GM10248 (cell line): Measurements from ENCODE around the gene COL13A1.

Experiments used
- CTCF ChIA-PET: fragments of 300-600 bp; sonication (Branson Sonifier 250); formaldehyde crosslinking; extraction: SDS; loops from one replicate; lab custom pipeline; 2021; ENCODE audit warnings: antibody characterized with exemption; lab: Yijun Ruan, JAX
- POLR2A ChIA-PET: fragments of 350-650 bp; sonication (Branson Sonifier 250); formaldehyde crosslinking; extraction: SDS; loops from one replicate; lab custom pipeline; 2020; ENCODE audit warnings: antibody characterized with exemption; lab: Yijun Ruan, JAX
- DNase-seq: peaks from one replicate; pipeline ENCODE4 v3.0.0; 2012; ENCODE audit errors: extremely low spot score
- TF ChIP-seq, protein P1 (sequence below): IDR thresholded peaks from 2 replicates; pipeline ENCODE4 v1.5.1; 2012; ENCODE audit warnings: mild to moderate bottlenecking, low read depth; ENCODE audit errors: extremely low read depth, missing control alignments, control extremely low read depth

The COL13A1 gene

DNA sequence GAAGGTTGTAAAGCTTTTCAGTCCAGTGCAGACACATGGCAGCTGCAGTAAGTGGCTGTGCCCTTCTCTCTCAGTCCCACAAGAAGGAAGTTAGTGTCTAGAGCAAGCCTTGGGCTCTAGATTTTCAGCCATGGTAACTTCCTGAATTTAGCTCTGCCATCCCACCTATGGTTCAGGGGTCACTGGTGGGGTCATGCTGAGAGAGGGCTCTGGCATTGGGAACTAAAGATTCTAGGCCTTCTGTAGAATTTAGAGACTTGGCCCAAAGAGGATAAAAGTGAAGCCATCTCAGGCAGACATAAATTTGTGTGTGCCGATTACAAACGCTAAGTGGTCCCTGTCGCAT is 113.5 kb downstream of the COL13A1 start:
- POLR2A ChIA-PET: no interaction called here
- TF ChIP-seq, protein P1, sequence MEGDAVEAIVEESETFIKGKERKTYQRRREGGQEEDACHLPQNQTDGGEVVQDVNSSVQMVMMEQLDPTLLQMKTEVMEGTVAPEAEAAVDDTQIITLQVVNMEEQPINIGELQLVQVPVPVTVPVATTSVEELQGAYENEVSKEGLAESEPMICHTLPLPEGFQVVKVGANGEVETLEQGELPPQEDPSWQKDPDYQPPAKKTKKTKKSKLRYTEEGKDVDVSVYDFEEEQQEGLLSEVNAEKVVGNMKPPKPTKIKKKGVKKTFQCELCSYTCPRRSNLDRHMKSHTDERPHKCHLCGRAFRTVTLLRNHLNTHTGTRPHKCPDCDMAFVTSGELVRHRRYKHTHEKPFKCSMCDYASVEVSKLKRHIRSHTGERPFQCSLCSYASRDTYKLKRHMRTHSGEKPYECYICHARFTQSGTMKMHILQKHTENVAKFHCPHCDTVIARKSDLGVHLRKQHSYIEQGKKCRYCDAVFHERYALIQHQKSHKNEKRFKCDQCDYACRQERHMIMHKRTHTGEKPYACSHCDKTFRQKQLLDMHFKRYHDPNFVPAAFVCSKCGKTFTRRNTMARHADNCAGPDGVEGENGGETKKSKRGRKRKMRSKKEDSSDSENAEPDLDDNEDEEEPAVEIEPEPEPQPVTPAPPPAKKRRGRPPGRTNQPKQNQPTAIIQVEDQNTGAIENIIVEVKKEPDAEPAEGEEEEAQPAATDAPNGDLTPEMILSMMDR: no peak
- CTCF ChIA-PET: interaction anchor here (0.7 to 3.5 kb wide), 41 partner anchors 8 to 467 kb away, joined by 3 to 29 read pairs (median 4); partner anchors contain the start of gene NEUROG3
- no peak for DNase-seq

- ChIA-PET POLR2A (no interaction called here), CTCF (interaction anchor here (1.1 to 3.5 kb wide), 7 partner anchors 12 to 401 kb away, joined by 3 to 29 read pairs (median 16); no protein-coding TSS in a partner anchor)
- TF ChIP-seq, protein P1: no peak
- no peak for DNase-seq
These were observed 114.4 kb downstream of the COL13A1 start for GRCh38 chr10:69916118-69916517.

DNA sequence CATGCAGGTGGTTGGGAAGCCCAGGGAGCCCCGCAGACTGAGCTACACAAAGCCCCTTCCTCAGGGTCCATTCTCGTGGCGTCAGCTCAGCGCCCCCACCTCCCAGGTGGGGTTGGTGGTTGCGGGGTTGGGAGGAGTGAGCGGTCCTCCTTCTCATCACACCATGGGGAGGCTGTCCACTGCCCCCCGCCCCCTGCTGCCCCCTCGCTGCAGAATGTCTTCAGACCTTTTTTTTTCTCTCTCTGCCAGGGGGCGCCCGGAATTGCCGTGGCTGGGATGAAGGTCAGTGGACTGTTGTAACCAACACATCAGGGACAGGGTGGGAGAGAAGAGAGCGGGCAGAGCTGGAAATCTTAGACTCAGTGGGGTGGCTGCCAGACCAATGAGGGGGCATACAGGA is 116.3 kb downstream of the COL13A1 start:
- POLR2A ChIA-PET: no interaction called here
- DNase-seq: no peak
- CTCF ChIA-PET: interaction anchor here (1.4 to 2.4 kb wide), 3 partner anchors 35 to 223 kb away, joined by 3 to 14 read pairs (median 4); no protein-coding TSS in a partner anchor
- TF ChIP-seq, protein P1: no peak

DNA sequence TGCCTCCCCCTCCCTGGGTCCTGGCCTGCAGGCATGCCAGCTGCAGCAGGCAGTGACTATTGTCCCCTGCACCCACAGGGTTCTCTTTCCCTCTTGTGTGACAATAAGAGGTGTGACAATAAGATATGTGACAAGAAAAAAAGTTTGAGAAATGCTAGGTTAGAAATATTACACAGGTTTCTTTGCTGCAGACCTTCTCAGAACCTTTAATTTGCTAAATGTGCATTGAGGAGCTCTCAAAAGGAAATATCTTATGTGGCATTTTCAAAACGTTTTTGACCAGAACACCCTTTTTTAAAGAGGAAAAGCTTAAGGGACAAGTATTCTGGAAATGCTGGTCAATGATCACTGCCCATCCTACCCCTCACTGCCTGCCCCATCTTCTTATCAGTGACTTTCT is 117.5 kb downstream of the COL13A1 start:
- TF ChIP-seq, protein P1: no peak
- POLR2A ChIA-PET: no interaction called here
- CTCF ChIA-PET: interaction anchor here (1.2 kb wide), 1 partner anchor 20 kb away, joined by 3 read pairs; no protein-coding TSS in a partner anchor

DNA sequence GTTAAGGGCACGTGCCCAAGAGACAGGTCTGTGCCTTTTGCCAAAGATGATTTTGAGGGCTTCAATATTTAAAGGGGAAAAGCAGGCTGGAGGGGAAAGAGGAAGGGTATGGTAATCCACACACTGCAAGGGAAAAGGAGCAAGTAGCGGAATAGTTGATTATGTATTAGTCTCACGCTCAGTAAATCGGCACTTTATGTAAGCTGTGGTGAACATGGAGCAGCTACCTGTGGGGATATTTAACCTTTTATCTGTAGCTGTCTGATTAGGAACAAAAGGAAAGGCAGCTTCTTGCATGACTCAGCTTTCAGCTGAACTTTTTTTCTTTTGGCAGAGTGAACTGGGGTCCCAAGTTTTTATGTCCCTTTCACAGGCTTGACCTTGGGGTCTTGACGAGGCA is 123.4 kb downstream of the COL13A1 start:
- POLR2A ChIA-PET: no interaction called here
- no peak for DNase-seq
- CTCF ChIA-PET: interaction anchor here (0.7 to 2.1 kb wide), 5 partner anchors 10 to 191 kb away, joined by 3 to 5 read pairs (median 4); no protein-coding TSS in a partner anchor
- TF ChIP-seq, protein P1: no peak

More for the DNA sequence above, 117.5 kb downstream of the COL13A1 start:
- no peak for DNase-seq

GRCh38 chr10:69928339-69928738 is 126.6 kb downstream of the COL13A1 start:
- TF ChIP-seq, protein P1: no peak
- ChIA-PET POLR2A (no interaction called here), CTCF (interaction anchor here (1.3 to 2.5 kb wide), 2 partner anchors 12 to 30 kb away, joined by 6 to 29 read pairs; no protein-coding TSS in a partner anchor)
- DNase-seq: no peak

DNA sequence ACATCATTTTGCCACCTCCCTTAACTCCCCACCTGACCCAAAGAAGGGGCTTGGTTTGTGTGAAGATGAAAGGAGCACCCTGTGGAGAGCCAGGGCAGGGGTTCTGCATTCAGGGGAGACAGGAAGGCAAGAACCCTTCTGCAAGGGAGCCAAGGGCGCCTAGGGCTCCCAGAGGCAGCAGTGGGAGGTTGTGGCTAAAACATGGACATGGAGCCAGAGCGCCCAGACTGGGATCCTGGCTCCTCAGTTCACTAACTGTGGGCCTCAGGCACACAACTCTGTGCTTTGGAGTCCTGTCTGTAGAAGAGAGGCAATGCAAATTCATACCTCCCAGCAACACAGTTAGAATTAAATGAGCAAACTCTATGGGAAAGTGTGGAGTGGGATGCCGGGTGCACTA is 127.9 kb downstream of the COL13A1 start:
- no peak for DNase-seq
- POLR2A ChIA-PET: no interaction called here
- CTCF ChIA-PET: no interaction called here
- TF ChIP-seq, protein P1: no peak
